HG02588 (cell line): ENCODE results near the gene THSD4.

Source experiments
- ATAC-seq: cut with Tn5 transposase; IDR thresholded peaks from one replicate; pipeline ENCODE4 v1.9.1; 2021; ENCODE audit warnings: mild to moderate bottlenecking, moderate library complexity; ENCODE audit not compliant: unreplicated experiment

THSD4 gene

DNA sequence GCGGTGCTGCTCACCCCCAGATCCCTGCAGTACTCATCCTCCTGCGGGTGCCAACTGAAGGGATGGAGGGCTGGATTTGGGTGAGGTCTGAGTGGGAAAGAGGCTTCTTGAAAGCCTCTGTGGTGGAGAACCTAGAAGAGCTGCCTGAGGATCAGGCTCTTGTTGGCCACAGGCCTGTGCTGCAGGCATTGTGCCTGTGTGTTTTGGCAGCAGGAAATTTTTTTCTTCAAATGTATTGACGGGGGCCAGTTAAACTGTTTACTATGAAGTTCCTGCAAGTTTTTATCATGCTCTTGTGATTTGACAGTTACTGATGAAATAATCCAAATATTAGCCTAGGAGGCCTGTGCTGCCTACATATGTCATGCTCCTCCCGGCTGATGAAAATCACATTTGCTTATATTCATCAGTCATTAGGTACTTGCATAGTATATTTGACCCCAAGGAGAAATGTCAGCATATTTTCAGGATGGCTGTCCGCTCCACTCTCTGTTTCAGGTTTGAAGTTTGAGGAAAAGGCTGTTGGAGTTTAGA is 103.1 kb downstream of the THSD4 start:
- no peak for ATAC-seq

- no peak for ATAC-seq
These were observed 103.8 kb downstream of the THSD4 start for GRCh38 chr15:71219101-71219500.

DNA sequence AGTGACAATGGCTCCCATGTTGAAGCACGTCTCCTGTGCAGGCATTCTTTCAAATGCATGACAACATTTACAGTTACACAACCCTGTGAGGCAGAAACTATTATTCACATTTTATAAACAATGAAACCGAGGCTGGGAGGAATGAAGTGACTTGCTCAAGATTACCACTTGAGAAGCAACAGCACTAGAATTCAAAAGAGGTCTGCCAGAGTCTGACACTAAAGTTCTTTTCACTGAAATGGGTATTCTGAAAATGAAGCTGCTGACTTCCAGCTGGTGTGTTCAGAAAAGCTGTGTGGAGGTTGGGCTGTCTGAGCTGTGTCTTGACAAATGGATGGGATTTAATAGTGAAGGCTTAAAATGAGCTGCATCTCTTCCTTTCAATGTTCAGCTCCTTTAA is 104.4 kb downstream of the THSD4 start:
- ATAC-seq, result no peak

- ATAC-seq, result no peak
These were observed 105.6 kb downstream of the THSD4 start for GRCh38 chr15:71220828-71221227.

DNA sequence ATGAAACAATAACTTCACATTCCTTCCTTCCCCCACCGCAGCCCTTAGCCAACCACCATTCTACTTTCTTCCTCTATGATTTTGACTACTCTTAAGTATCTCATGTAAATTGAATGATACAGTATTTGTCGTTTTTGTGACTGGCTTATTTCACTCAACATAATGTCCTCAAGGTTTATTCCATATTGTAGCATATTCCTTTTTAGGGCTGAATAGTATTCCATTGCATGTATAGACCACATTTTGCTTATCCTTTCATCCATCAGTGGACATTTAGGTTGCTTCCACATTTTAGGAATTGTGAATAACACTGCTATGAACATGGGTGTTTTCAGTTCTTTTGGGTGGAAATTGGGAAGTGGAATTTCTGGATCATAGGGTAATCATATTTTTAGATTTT is 106.1 kb downstream of the THSD4 start:
- ATAC-seq, result no peak

- no peak for ATAC-seq
These were observed 108.2 kb downstream of the THSD4 start for GRCh38 chr15:71223516-71223915.

DNA sequence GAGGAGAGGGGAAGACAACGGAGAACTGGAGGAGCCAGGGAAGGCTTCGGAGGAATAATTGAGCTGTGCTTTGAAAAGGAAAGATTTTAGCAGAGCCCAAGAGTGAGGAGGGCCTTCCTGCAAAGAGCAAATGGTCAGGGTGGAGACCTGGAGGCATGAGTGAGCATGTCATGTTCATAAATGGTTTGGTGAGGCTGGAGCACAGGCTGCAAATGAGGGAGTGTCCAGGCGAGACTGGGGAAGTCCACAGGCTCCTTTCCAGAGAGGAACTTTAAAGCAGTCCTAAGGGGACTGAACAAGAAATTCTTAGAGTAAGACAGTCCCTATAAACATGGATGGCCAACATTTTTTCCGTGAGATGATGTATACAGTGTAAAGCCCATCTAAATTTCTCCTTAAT is 108.8 kb downstream of the THSD4 start:
- ATAC-seq, result no peak

- no peak for ATAC-seq
These were observed 110.6 kb downstream of the THSD4 start for GRCh38 chr15:71225851-71226250.

- ATAC-seq, result no peak
These were observed 111.5 kb downstream of the THSD4 start for GRCh38 chr15:71226536-71227455.

DNA sequence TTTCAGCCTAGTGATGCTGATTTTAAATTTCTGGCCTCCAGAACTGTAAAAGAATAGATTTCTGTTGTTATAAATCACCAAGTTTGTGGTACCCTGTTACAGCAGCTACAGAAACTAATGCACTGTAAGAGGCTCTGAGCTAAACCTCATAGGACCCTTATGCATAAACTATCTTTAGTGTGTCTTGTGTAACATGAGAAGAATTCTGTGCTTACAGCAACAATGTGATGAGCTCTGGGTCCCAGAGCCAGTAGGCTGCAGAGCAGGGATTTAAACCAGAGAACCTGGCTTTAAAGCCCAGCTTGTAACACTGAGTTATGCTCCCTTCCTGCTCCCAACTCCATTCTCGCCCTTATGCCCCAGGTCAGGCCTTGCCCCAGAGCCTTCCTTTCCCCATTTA is 113.1 kb downstream of the THSD4 start:
- no peak for ATAC-seq

GRCh38 chr15:71230303-71230702 is 115.0 kb downstream of the THSD4 start:
- no peak for ATAC-seq

GRCh38 chr15:71231758-71232157 is 116.5 kb downstream of the THSD4 start:
- ATAC-seq, result no peak

- no peak for ATAC-seq
These were observed 117.1 kb downstream of the THSD4 start for GRCh38 chr15:71232411-71232810.

DNA sequence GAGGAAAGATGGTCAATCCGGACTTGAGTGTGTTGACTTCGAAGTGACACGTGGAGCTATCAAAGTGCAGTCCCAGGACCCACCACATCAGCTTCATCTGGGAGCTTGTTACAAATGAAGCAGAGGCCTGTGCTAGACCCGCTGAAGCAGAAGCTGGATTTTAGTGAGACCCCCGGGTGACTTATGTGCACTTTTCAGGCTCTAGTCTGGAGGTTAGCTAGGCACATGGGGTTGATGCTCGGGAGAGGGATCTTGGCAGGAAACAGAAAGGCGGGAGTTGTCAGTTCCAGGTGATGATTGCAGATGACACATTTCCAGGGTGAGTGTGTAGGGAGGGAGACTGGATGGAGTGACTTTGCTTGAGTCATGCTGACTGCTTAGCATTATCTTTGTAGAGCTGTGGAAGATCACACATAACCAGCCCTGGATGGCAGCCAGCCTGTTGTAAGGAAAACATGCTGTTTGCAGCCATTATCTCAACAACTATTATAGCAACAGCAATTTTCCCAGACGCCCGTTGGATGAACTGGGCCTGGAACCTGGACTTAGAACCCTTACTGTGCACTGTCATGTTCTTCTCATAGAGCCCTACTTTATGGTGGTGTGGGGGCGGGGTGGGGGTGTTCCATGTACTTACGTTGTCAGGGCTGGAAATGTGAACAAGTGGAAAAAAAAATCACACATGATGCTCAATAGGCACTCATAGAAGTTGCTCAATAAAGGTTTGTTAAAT is 122.4 kb downstream of the THSD4 start:
- ATAC-seq, result no peak

GRCh38 chr15:71238926-71239325 is 123.7 kb downstream of the THSD4 start:
- ATAC-seq, result no peak

- no peak for ATAC-seq
These were observed 124.5 kb downstream of the THSD4 start for GRCh38 chr15:71239592-71240364.

- ATAC-seq, result no peak
These were observed 127.0 kb downstream of the THSD4 start for GRCh38 chr15:71242292-71242691.

DNA sequence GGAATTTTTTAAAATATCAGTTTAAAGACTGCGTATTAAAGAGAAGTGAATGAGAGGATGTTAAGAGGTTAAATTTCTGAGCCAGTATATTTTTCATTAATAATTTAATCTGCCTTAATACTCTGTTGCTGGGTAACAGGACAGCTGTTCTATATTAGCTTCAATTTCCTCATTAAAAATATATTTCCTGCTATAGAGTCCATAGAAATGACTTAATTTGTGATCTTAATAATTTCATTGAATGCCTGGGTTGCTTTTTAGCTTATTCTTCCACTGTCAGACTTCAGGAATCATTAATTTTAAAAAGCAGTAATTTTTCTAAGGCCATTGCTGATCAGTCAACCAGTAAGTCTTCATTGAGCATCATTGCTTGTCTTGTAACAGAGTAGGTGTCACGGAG is 129.0 kb downstream of the THSD4 start:
- no peak for ATAC-seq

- ATAC-seq, result no peak
These were observed 130.3 kb downstream of the THSD4 start for GRCh38 chr15:71245588-71245987.

- no peak for ATAC-seq
These were observed 133.1 kb downstream of the THSD4 start for GRCh38 chr15:71248386-71248785.

GRCh38 chr15:71249986-71250385 is 134.7 kb downstream of the THSD4 start:
- ATAC-seq, result no peak
